ENCODE results near the gene TSSK1B.
"Not testable (repeated sequence)": the region's sequence is repeated elsewhere in the genome, so short reads cannot be mapped to it uniquely, and the experiment has no call there.

The TSSK1B gene

GRCh38 chr5:113434889-113435288 lies at the start of gene TSSK1B:
Gene TSSK1B, minus strand, starts transcription at chr5:113434989. Its CDS starts 150 bp downstream, at chr5:113434839.
- H3K27ac ChIP-seq: no peak within 1 kb of the TSS
- DNase-seq (ENCODE audit: low read depth, low spot score): no peak

GRCh38 chr5:113480243-113480642 lies 45.5 kb upstream of the TSSK1B start:
- no peak overlapping the region for H3K27ac ChIP-seq
- no peak for DNase-seq (ENCODE audit: low read depth, low spot score)

- DNase-seq (ENCODE audit: low read depth, low spot score): no peak
Measured at GRCh38 chr5:113478691-113479090, 43.9 kb upstream of the TSSK1B start.

GRCh38 chr5:113474100-113474728 lies 39.4 kb upstream of the TSSK1B start:
- H3K27ac ChIP-seq: no peak overlapping the region
- DNase-seq (ENCODE audit: low read depth, low spot score): no peak

More at GRCh38 chr5:113478691-113479090, 43.9 kb upstream of the TSSK1B start:
- no peak overlapping the region for H3K27ac ChIP-seq

- DNase-seq (ENCODE audit: low read depth, low spot score): no peak
- no peak overlapping the region for H3K27ac ChIP-seq
Measured at GRCh38 chr5:113463032-113463431, 28.2 kb upstream of the TSSK1B start.

GRCh38 chr5:113457106-113457505 lies 22.3 kb upstream of the TSSK1B start:
- not testable (repeated sequence) for DNase-seq (ENCODE audit: low read depth, low spot score); H3K27ac ChIP-seq

- no peak overlapping the region for H3K27ac ChIP-seq
- DNase-seq (ENCODE audit: low read depth, low spot score): no peak
Measured at GRCh38 chr5:113452941-113453340, 18.2 kb upstream of the TSSK1B start.

- DNase-seq (ENCODE audit: low read depth, low spot score): no peak
- no peak overlapping the region for H3K27ac ChIP-seq
Measured at GRCh38 chr5:113451797-113452196, 17.0 kb upstream of the TSSK1B start.

GRCh38 chr5:113450929-113451328 lies 16.1 kb upstream of the TSSK1B start:
- H3K27ac ChIP-seq: no peak overlapping the region
- DNase-seq (ENCODE audit: low read depth, low spot score): no peak

- H3K27ac ChIP-seq: no peak overlapping the region
- no peak for DNase-seq (ENCODE audit: low read depth, low spot score)
Measured at GRCh38 chr5:113450462-113450861, 15.7 kb upstream of the TSSK1B start.

- DNase-seq (ENCODE audit: low read depth, low spot score): no peak
- H3K27ac ChIP-seq: no peak overlapping the region
Measured at GRCh38 chr5:113448252-113448651, 13.5 kb upstream of the TSSK1B start.

- no peak overlapping the region for H3K27ac ChIP-seq
- no peak for DNase-seq (ENCODE audit: low read depth, low spot score)
Measured at GRCh38 chr5:113447498-113448050, 12.8 kb upstream of the TSSK1B start.

- no peak for DNase-seq (ENCODE audit: low read depth, low spot score)
- H3K27ac ChIP-seq: no peak overlapping the region
Measured at GRCh38 chr5:113446358-113446927, 11.7 kb upstream of the TSSK1B start.

- H3K27ac ChIP-seq: no peak overlapping the region
- no peak for DNase-seq (ENCODE audit: low read depth, low spot score)
Measured at GRCh38 chr5:113437111-113437510, 2.3 kb upstream of the TSSK1B start.

- DNase-seq (ENCODE audit: low read depth, low spot score): no peak
Measured at GRCh38 chr5:113435575-113435974, 786 bp upstream of the TSSK1B start.

GRCh38 chr5:113433862-113434612 lies 752 bp downstream of the TSSK1B start:
- no peak overlapping the region for H3K27ac ChIP-seq
- DNase-seq (ENCODE audit: low read depth, low spot score): no peak

More at GRCh38 chr5:113435575-113435974, 786 bp upstream of the TSSK1B start:
- no peak overlapping the region for H3K27ac ChIP-seq

GRCh38 chr5:113433071-113433470 lies 1.7 kb downstream of the TSSK1B start:
- no peak for DNase-seq (ENCODE audit: low read depth, low spot score)
- no peak overlapping the region for H3K27ac ChIP-seq

GRCh38 chr5:113427871-113428574 lies 6.8 kb downstream of the TSSK1B start:
- H3K27ac ChIP-seq: peak overlapping the region; percentile 84
- DNase-seq (ENCODE audit: low read depth, low spot score): peak; percentile 64

- no peak for DNase-seq (ENCODE audit: low read depth, low spot score)
- H3K27ac ChIP-seq: peak overlapping the region; percentile 84
Measured at GRCh38 chr5:113425909-113426308, 8.9 kb downstream of the TSSK1B start.

GRCh38 chr5:113421693-113422092 lies 13.1 kb downstream of the TSSK1B start:
- DNase-seq (ENCODE audit: low read depth, low spot score): no peak

More at GRCh38 chr5:113421693-113422092, 13.1 kb downstream of the TSSK1B start:
- no peak overlapping the region for H3K27ac ChIP-seq

All from epithelial cell of prostate (primary cell).